ENCODE data around the gene PUDP. TPM values are rescaled to one million over a fixed set of nuclear protein-coding genes. Genes with fewer than 3 reads are reported as not detected.

PUDP gene
- total and polyA plus RNA-seq, 4 donors: 5.3 to 9.4 (median 6.8) TPM

GRCh38 chrX:7059214-7059838 lies 88.6 kb downstream of the PUDP start:
- no peaks in the 10 kb centered on the region for H3K27me3 ChIP-seq (ENCODE audit: control insufficient read depth in 4 of 4, insufficient read depth in 4 of 4, low read length in 3 of 4)
- no peaks in the 10 kb centered on the region for H3K9me3 ChIP-seq (ENCODE audit: control insufficient read depth in 4 of 4, low read length in 3 of 4)
- H3K36me3 ChIP-seq (ENCODE audit: control insufficient read depth in 4 of 4, insufficient read depth in 3 of 4, low read depth in 1 of 4, low read length in 3 of 4): peaks cover 0 to 9% (median 2%) of the 10 kb centered on the region in 4 donors
- no peak overlapping the region for H3K9ac ChIP-seq (ENCODE audit: low read depth in 1 of 2, low read length in 2 of 2)
- TF ChIP-seq TAF1 (conservative IDR thresholded peaks at IDR 0.05) (no peak), ZBTB33 (IDR thresholded peaks at IDR 0.05) (no peak), HNF4A (conservative IDR thresholded peaks at IDR 0.05) (no peak), JUND (IDR thresholded peaks at IDR 0.05) (no peak), HNF4G (IDR thresholded peaks at IDR 0.05) (no peak), YY1 (IDR thresholded peaks at IDR 0.05) (no peak), EGR1 (IDR thresholded peaks at IDR 0.05; ENCODE audit: low read depth in 2 of 2) (no peak), MAX (IDR thresholded peaks at IDR 0.05) (no peak)
- H3K4me1 ChIP-seq (ENCODE audit: control insufficient read depth in 4 of 4, insufficient read depth in 4 of 4, low read length in 3 of 4): peaks cover 5 to 36% (median 23%) of the 10 kb centered on the region in 4 donors
- 94% methylated on average over 12 of the region's 12 CpGs for WGBS
- DNase-seq (ENCODE audit: low spot score): no peak
- H3K27ac ChIP-seq (ENCODE audit: low read depth in 1 of 2, low read length in 2 of 2): no peak overlapping the region
- H3K4me3 ChIP-seq (ENCODE audit: low read depth in 1 of 3, low read length in 3 of 3): no peak overlapping the region

GRCh38 chrX:7055386-7056137 lies 92.4 kb downstream of the PUDP start:
- Histone ChIP-seq H3K4me1 (ENCODE audit: control insufficient read depth in 4 of 4, insufficient read depth in 4 of 4, low read length in 3 of 4) (peaks cover 0 to 15% (median 10%) of the 10 kb centered on the region in 4 donors), H3K9me3 (ENCODE audit: control insufficient read depth in 4 of 4, low read length in 3 of 4) (no peaks in the 10 kb centered on the region), H3K36me3 (ENCODE audit: control insufficient read depth in 4 of 4, insufficient read depth in 3 of 4, low read depth in 1 of 4, low read length in 3 of 4) (peaks cover 0 to 11% (median 2%) of the 10 kb centered on the region in 4 donors), H3K27ac (ENCODE audit: low read depth in 1 of 2, low read length in 2 of 2) (no peak overlapping the region), H3K4me3 (ENCODE audit: low read depth in 1 of 3, low read length in 3 of 3) (no peak overlapping the region), H3K27me3 (ENCODE audit: control insufficient read depth in 4 of 4, insufficient read depth in 4 of 4, low read length in 3 of 4) (no peaks in the 10 kb centered on the region), H3K9ac (ENCODE audit: low read depth in 1 of 2, low read length in 2 of 2) (no peak overlapping the region)
- DNase-seq (ENCODE audit: low spot score): no peak
- no peak for TF ChIP-seq EGR1 (IDR thresholded peaks at IDR 0.05; ENCODE audit: low read depth in 2 of 2)
- no peak for TF ChIP-seq JUND (IDR thresholded peaks at IDR 0.05)
- no peak for TF ChIP-seq TAF1 (conservative IDR thresholded peaks at IDR 0.05)
- TF ChIP-seq RAD21 (IDR thresholded peaks at IDR 0.05): no peak
- TF ChIP-seq MAX (IDR thresholded peaks at IDR 0.05): no peak
- 86% methylated on average over 10 of the region's 10 CpGs for WGBS

- no peaks in the 10 kb centered on the region for H3K9me3 ChIP-seq (ENCODE audit: control insufficient read depth in 4 of 4, low read length in 3 of 4)
- peaks cover 0 to 20% (median 6%) of the 10 kb centered on the region in 4 donors for H3K36me3 ChIP-seq (ENCODE audit: control insufficient read depth in 4 of 4, insufficient read depth in 3 of 4, low read depth in 1 of 4, low read length in 3 of 4)
- 42% methylated on average over 14 of the region's 14 CpGs for WGBS
- no peak overlapping the region for H3K9ac ChIP-seq (ENCODE audit: low read depth in 1 of 2, low read length in 2 of 2)
- no peaks in the 10 kb centered on the region for H3K27me3 ChIP-seq (ENCODE audit: control insufficient read depth in 4 of 4, insufficient read depth in 4 of 4, low read length in 3 of 4)
- DNase-seq (ENCODE audit: low spot score): no peak
- H3K4me3 ChIP-seq (ENCODE audit: low read depth in 1 of 3, low read length in 3 of 3): no peak overlapping the region
- peak overlapping the region; percentile 14 to 94 for H3K27ac ChIP-seq (ENCODE audit: low read depth in 1 of 2, low read length in 2 of 2)
- peaks cover 0 to 15% (median 10%) of the 10 kb centered on the region in 4 donors for H3K4me1 ChIP-seq (ENCODE audit: control insufficient read depth in 4 of 4, insufficient read depth in 4 of 4, low read length in 3 of 4)
- TF ChIP-seq GABPA (IDR thresholded peaks at IDR 0.05 in 1 of 2, conservative IDR thresholded peaks at IDR 0.05 in 1 of 2): no peak
- TF ChIP-seq JUND (IDR thresholded peaks at IDR 0.05): peak in 1 of 2 donors; percentile 45
- TF ChIP-seq REST (IDR thresholded peaks at IDR 0.05): no peak
- TF ChIP-seq RAD21 (IDR thresholded peaks at IDR 0.05): no peak
- TF ChIP-seq ATF3 (IDR thresholded peaks at IDR 0.05): peak; percentile 12
- TF ChIP-seq NR2F2 (IDR thresholded peaks at IDR 0.05): no peak
- no peak for TF ChIP-seq TAF1 (conservative IDR thresholded peaks at IDR 0.05)
- peak; percentile 67 for TF ChIP-seq YY1 (IDR thresholded peaks at IDR 0.05)
- no peak for TF ChIP-seq HNF4G (IDR thresholded peaks at IDR 0.05)
- peak; percentile 21 for TF ChIP-seq SP1 (IDR thresholded peaks at IDR 0.05)
- TF ChIP-seq HNF4A (conservative IDR thresholded peaks at IDR 0.05): peak in 1 of 2 donors; percentile 39
- peak; percentile 46 for TF ChIP-seq FOXA2 (IDR thresholded peaks at IDR 0.05)
- no peak for TF ChIP-seq EGR1 (IDR thresholded peaks at IDR 0.05; ENCODE audit: low read depth in 2 of 2)
These were observed 93.4 kb downstream of the PUDP start for GRCh38 chrX:7054219-7055216.

All from liver (tissue), 9 donors.